Transverse colon (tissue), 4 donors: ENCODE results near the gene CLCNKA. TPM values are rescaled to one million over a fixed set of nuclear protein-coding genes. Genes with fewer than 3 reads are reported as not detected.

Experiments
- DNase-seq: peaks from one replicate; pipeline ENCODE4 v3.0.0-alpha.2; 2019
- H3K27ac ChIP-seq, 4 donors: fragments of 200-600 bp; sonication (generic); 2 replicates each; pipeline ENCODE4 v1.5.1; 2016 to 2018; ENCODE audit warnings: inconsistent platforms in 4 of 4
- H3K27me3 ChIP-seq: fragments of 200-600 bp; sonication (generic); 2 replicates; pipeline ENCODE4 v1.5.1; 2017; ENCODE audit warnings: inconsistent platforms
- H3K36me3 ChIP-seq, 4 donors: fragments of 200-600 bp; sonication (generic); 2 replicates each; pipeline ENCODE4 v1.5.1; 2017 to 2019; ENCODE audit warnings: inconsistent platforms in 4 of 4
- H3K4me1 ChIP-seq, 4 donors: fragments of 200-600 bp; sonication (generic); 2 replicates each; pipeline ENCODE4 v1.5.1; 2017 to 2020; ENCODE audit warnings: inconsistent platforms in 4 of 4
- H3K4me3 ChIP-seq, 4 donors: fragments of 200-600 bp; sonication (generic); 1 replicate in 1 of 4; 2 replicates in 3 of 4; pipeline versions ENCODE4 v1.5.1 to v1.6.1; 2017 to 2019; ENCODE audit warnings: inconsistent platforms in 4 of 4
- H3K9me3 ChIP-seq, 2 donors: fragments of 200-600 bp; sonication (generic); 2 replicates each; pipeline ENCODE4 v1.5.1; 2017 to 2019; ENCODE audit warnings: inconsistent platforms in 2 of 2
- CTCF ChIP-seq, 5 experiments: fragments of 200-600 bp in 3 of 5; fragments of 450-650 bp in 2 of 5; sonication (generic) in 3 of 5; IDR thresholded peaks; 1 replicate in 2 of 5; 2 replicates in 3 of 5; pipeline ENCODE4 v1.5.1; 2016 to 2017; ENCODE audit warnings: antibody characterized with exemption in 5 of 5, inconsistent platforms in 3 of 5, mild to moderate bottlenecking in 2 of 5, moderate library complexity in 1 of 5
- EP300 ChIP-seq: sonication (generic); formaldehyde crosslinking; IDR thresholded peaks from one replicate; pipeline ENCODE4 v1.6.1; 2017; ENCODE audit warnings: antibody characterized with exemption, low read depth
- POLR2A ChIP-seq: fragments of 450-650 bp; IDR thresholded peaks from one replicate; pipeline ENCODE4 v1.6.1; 2016; ENCODE audit warnings: antibody characterized with exemption, mild to moderate bottlenecking, moderate library complexity
- POLR2AphosphoS5 ChIP-seq, 3 donors: sonication (generic); formaldehyde crosslinking; IDR thresholded peaks; one replicate each; pipeline ENCODE4 v1.6.1; 2016; ENCODE audit warnings: antibody characterized with exemption in 3 of 3
- WGBS, 2 donors: methylation state at CpG; one replicate each; pipeline ENCODE4 v1.1.5; 2018; ENCODE audit warnings: low coverage in 1 of 2; 5-methylcytosine and 5-hydroxymethylcytosine counted together
- in situ Hi-C, 4 donors: fragments of 200-750 bp; cut with MboI; loops; one replicate each; pipeline versions ENCODE4 v1.15.0 to v1.15.1; 2017; ENCODE audit warnings: low sequenced_read_pairs in 3 of 4, low pct_ligation_motif_present in 1 of 4, low pct_unique_long_range_greater_than_20kb in 1 of 4
- intact Hi-C: fragments of 100-400 bp; cut with DNase I; formaldehyde crosslinking; loops from one replicate; pipeline ENCODE4 v1.15.1; 2023; ENCODE audit warnings: low total_unique reads
- total RNA-seq, 4 donors: library from RNA; depleted of rRNA; stranded (reverse); fragments of >200 nt; gene quantifications; one replicate each; pipeline ENCODE4 v1.1.0, GENCODE V29; 2016

The CLCNKA gene
- total RNA-seq, 4 donors from 2014 or later, result 0.68 to 21.7 (median 0.79) TPM; not detected in 1

- Histone ChIP-seq H3K27ac (peak overlapping the region; percentile 83 to 92 (median 87)), H3K27me3 (no peaks in the 10 kb centered on the region), H3K36me3 (no peaks in the 10 kb centered on the region), H3K4me3 (peak overlapping the region; percentile 23 to 53 (median 40)), H3K4me1 (peaks cover 23 to 32% (median 28%) of the 10 kb centered on the region in 4 donors), H3K9me3 (no peaks in the 10 kb centered on the region)
- WGBS, 2 donors, result 7% methylated on average over 24 of the region's 36 CpGs; no CpG with 5 or more reads in 1 of the 2 donors
- intact Hi-C loops, result no loop called here
- peak; percentile 66 for DNase-seq
- in situ Hi-C loops, result loop anchor here in 1 of 4 donors (5.0 kb wide), 1 partner anchor 35 kb away; no protein-coding TSS in a partner anchor
- no peak for TF ChIP-seq POLR2AphosphoS5 (IDR thresholded peaks at IDR 0.05)
- no peak for TF ChIP-seq EP300
- TF ChIP-seq CTCF (IDR thresholded peaks at IDR 0.05), result no peak
- TF ChIP-seq POLR2A, result peak; percentile 11
Observed at GRCh38 chr1:16012590-16013219, 9.1 kb upstream of the CLCNKA start.

GRCh38 chr1:16013220-16013907, 8.5 kb upstream of the CLCNKA start:
- DNase-seq, result peak; percentile 70
- Histone ChIP-seq H3K36me3 (no peaks in the 10 kb centered on the region), H3K27ac (peak overlapping the region; percentile 83 to 92 (median 87)), H3K9me3 (no peaks in the 10 kb centered on the region), H3K4me3 (peak overlapping the region; percentile 23 to 53 (median 40)), H3K27me3 (no peaks in the 10 kb centered on the region), H3K4me1 (peaks cover 26 to 36% (median 31%) of the 10 kb centered on the region in 4 donors)
- in situ Hi-C loops, result loop anchor here in 1 of 4 donors (5.0 kb wide), 1 partner anchor 34 kb away; no protein-coding TSS in a partner anchor
- intact Hi-C loops, result no loop called here
- TF ChIP-seq POLR2A (no peak), CTCF (IDR thresholded peaks at IDR 0.05) (no peak), EP300 (no peak), POLR2AphosphoS5 (IDR thresholded peaks at IDR 0.05) (peak; percentile 49 to 58 (median 52))
- WGBS, 2 donors, result 19% methylated on average over 22 of the region's 28 CpGs; no CpG with 5 or more reads in 1 of the 2 donors

GRCh38 chr1:16013908-16014258, 8.0 kb upstream of the CLCNKA start:
- Histone ChIP-seq H3K4me1 (peaks cover 31 to 41% (median 36%) of the 10 kb centered on the region in 4 donors), H3K4me3 (peak overlapping the region in 1 of 4 donors; percentile 53), H3K9me3 (no peaks in the 10 kb centered on the region), H3K36me3 (no peaks in the 10 kb centered on the region), H3K27me3 (no peaks in the 10 kb centered on the region), H3K27ac (peak overlapping the region; percentile 83 to 92 (median 87))
- intact Hi-C loops, result no loop called here
- no peak for DNase-seq
- TF ChIP-seq CTCF (IDR thresholded peaks at IDR 0.05), result no peak
- no peak for TF ChIP-seq POLR2A
- no peak for TF ChIP-seq POLR2AphosphoS5 (IDR thresholded peaks at IDR 0.05)
- no peak for TF ChIP-seq EP300
- in situ Hi-C loops, result loop anchor here in 1 of 4 donors (5.0 kb wide), 1 partner anchor 33 kb away; no protein-coding TSS in a partner anchor
- WGBS, 2 donors, result 50% methylated on average over 4 of the region's 4 CpGs; no CpG with 5 or more reads in 1 of the 2 donors
